NB4 (cell line): ENCODE data around the gene MTR.
"Not testable (repeated sequence)": the region's sequence is repeated elsewhere in the genome, so short reads cannot be mapped to it uniquely, and the experiment has no call there.

Experiments used
- DNase-seq: peaks from one replicate; pipeline ENCODE4 v3.0.0; 2010; ENCODE audit warnings: low read depth
- H3K4me3 ChIP-seq: one replicate; pipeline ENCODE4 v1.5.1; 2011; ENCODE audit warnings: mild to moderate bottlenecking, low read depth, low read length, moderate library complexity
- MAX ChIP-seq: IDR thresholded peaks from 2 replicates; pipeline ENCODE4 v1.6.1; 2011; ENCODE audit warnings: low read depth, low read length
- MYC ChIP-seq: IDR thresholded peaks from 2 replicates; pipeline ENCODE4 v1.6.1; 2011; ENCODE audit warnings: low read depth, low read length
- POLR2A ChIP-seq: IDR thresholded peaks from 2 replicates; pipeline ENCODE4 v1.6.1; 2011; ENCODE audit warnings: mild to moderate bottlenecking; ENCODE audit not compliant: insufficient read length; ENCODE audit errors: extremely low read depth
- TF ChIP-seq, protein P1 (sequence below): IDR thresholded peaks from one replicate; pipeline ENCODE4 v1.5.1; 2012; ENCODE audit warnings: low read depth, low read length

The MTR gene

DNA sequence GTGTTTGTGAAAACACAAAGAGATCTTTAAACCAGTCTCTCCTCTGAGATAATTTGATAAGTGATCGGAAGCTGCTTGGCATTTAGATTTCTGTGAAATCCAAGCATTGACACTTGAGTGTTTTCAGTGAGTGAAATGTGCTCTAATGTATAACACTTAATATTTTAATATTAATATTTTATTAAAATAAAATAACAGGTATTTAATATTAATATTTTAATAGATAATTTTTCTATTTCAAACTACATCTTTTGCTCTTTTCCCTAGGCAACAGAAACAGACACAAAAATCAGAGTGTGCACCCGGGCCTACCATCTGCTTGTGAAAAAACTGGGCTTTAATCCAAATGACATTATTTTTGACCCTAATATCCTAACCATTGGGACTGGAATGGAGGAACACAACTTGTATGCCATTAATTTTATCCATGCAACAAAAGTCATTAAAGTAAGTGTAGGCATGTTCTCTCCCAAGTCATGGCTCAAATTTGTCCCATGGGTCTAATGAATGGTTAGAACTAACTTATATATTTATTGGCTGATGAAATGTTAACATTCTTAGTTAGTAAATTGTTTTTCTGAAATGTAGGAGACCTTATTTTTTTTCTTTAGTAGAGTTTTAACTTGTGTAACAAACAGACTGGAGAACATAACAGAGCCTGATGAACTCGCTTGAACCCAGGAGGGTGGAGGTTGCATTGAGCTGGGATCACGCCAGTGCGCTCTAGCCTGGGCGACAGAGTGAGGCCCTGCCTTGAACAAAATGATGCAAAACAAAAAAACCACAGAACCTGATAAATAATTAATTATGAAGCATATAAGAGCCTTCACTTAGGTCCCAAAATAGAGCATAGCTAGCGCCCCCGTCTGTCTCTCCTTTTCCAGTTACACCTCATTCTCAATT is 55.2 kb downstream of the MTR start:
- no peak for TF ChIP-seq POLR2A
- no peak for TF ChIP-seq MYC
- TF ChIP-seq, protein P1, sequence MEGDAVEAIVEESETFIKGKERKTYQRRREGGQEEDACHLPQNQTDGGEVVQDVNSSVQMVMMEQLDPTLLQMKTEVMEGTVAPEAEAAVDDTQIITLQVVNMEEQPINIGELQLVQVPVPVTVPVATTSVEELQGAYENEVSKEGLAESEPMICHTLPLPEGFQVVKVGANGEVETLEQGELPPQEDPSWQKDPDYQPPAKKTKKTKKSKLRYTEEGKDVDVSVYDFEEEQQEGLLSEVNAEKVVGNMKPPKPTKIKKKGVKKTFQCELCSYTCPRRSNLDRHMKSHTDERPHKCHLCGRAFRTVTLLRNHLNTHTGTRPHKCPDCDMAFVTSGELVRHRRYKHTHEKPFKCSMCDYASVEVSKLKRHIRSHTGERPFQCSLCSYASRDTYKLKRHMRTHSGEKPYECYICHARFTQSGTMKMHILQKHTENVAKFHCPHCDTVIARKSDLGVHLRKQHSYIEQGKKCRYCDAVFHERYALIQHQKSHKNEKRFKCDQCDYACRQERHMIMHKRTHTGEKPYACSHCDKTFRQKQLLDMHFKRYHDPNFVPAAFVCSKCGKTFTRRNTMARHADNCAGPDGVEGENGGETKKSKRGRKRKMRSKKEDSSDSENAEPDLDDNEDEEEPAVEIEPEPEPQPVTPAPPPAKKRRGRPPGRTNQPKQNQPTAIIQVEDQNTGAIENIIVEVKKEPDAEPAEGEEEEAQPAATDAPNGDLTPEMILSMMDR, result no peak
- no peak for TF ChIP-seq MAX
- no peak for DNase-seq
- H3K4me3 ChIP-seq, result no peak overlapping the region

GRCh38 chr1:236851871-236852270 is 56.8 kb downstream of the MTR start:
- no peak overlapping the region for H3K4me3 ChIP-seq
- DNase-seq, result no peak
- TF ChIP-seq POLR2A, result no peak
- TF ChIP-seq, protein P1, result no peak
- no peak for TF ChIP-seq MAX
- TF ChIP-seq MYC, result no peak

DNA sequence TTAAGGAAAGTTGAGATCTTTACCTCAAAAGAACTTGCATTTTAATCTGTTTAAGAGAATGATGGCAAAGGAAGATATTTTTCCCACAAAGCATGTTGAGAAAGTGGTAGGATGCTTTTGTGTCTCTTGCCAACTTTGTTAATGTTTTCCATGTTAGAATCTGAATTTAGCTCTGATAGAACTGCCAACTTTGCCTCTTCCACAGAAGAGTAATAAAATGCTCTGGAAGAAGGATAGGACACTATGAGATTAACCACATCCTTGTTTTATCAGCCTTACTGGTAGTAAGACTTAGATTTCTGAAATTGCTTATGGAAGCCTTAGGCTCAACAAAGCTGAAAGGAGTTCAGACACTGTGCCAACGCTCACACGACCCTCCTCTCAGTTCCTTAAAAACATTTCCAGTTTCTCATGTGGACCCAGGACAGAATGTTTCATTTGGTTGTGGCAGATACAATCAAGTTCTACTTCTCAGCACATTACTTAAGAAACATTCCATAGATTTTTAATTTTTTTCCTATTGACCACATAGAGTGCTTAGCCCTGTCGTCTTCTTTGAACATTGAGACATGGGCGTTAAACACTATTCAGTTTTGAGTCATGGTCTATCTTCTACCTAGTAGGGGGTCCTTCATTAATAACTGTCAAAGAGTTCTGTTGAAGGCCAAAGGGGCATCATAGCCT is 59.0 kb downstream of the MTR start:
- TF ChIP-seq MYC, result no peak
- TF ChIP-seq, protein P1, result no peak
- no peak for TF ChIP-seq POLR2A
- TF ChIP-seq MAX, result no peak
- DNase-seq, result no peak
- no peak overlapping the region for H3K4me3 ChIP-seq

GRCh38 chr1:236854605-236854983 is 59.5 kb downstream of the MTR start:
- DNase-seq, result no peak
- no peak for TF ChIP-seq POLR2A
- no peak for TF ChIP-seq MAX
- TF ChIP-seq, protein P1, result no peak
- no peak for TF ChIP-seq MYC
- H3K4me3 ChIP-seq, result no peak overlapping the region

DNA sequence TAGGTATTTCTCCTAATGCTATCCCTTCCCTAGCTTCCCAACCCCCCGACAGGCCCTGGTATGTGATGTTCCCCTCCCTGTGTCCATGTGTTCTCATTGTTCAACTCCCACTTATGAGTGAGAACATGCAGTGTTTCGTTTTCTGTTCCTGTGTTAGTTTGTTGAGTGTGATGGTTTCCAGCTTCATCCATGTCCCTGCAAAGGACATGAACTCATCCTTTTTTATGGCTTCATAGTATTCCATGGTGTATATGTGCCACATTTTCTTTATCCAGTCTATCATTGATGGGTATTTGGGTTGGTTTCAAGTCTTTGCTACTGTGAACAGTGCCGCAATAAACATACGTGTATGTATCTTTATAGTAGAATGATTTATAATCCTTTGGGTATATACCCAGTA is 61.6 kb downstream of the MTR start:
- H3K4me3 ChIP-seq, DNase-seq: not testable (repeated sequence)

DNA sequence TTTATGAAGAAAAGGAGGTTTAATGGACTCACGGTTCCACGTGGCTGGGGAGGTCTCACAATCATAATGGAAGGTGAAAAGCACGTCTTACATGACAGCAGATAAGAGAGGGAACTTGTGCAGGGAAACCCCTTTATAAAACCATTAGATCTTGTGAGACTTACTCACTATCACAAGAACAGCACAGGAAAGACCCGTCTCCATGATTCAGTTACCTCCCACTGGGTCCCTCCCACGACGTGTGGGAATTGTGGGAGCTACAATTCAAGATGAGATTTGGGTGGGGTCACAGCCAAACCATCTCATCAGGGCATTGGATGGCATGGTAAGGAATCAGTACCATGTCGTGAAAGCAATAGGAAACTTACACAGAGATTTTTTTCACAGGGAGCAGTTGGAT is 63.1 kb downstream of the MTR start:
- TF ChIP-seq, protein P1, result no peak
- TF ChIP-seq MAX (no peak), POLR2A (no peak), MYC (no peak)
- no peak for DNase-seq

More for the DNA sequence above, 63.1 kb downstream of the MTR start:
- no peak overlapping the region for H3K4me3 ChIP-seq
